NCI-H1694 (cell line): ENCODE data around the gene SLAMF9.

ENCODE experiments used
- DNase-seq: peaks from one replicate; lab custom pipeline; 2025; lab: John Stamatoyannopoulos, UW

SLAMF9 gene

GRCh38 chr1:159945483-159946241, 8.4 kb downstream of the SLAMF9 start, which contains the start of gene IGSF9:
IGSF9 (minus strand) TSS chr1:159945613; CDS start chr1:159943454, 2,159 bp downstream.
- peak; percentile 84 for DNase-seq

- no peak for DNase-seq
Measured at GRCh38 chr1:159944623-159945455, 9.2 kb downstream of the SLAMF9 start.

- peak; percentile 33 for DNase-seq
Measured at GRCh38 chr1:159943908-159944622, 10.0 kb downstream of the SLAMF9 start.

GRCh38 chr1:159943278-159943640, 10.8 kb downstream of the SLAMF9 start:
- no peak for DNase-seq

- no peak for DNase-seq
Measured at GRCh38 chr1:159942632-159943277, 11.3 kb downstream of the SLAMF9 start.

- DNase-seq: no peak
Measured at GRCh38 chr1:159941591-159942560, 12.2 kb downstream of the SLAMF9 start.

GRCh38 chr1:159941141-159941540, 12.9 kb downstream of the SLAMF9 start:
- DNase-seq: no peak

GRCh38 chr1:159940006-159940620, 13.9 kb downstream of the SLAMF9 start:
- DNase-seq: no peak

- no peak for DNase-seq
Measured at GRCh38 chr1:159939678-159940002, 14.4 kb downstream of the SLAMF9 start.

GRCh38 chr1:159938905-159939677, 14.9 kb downstream of the SLAMF9 start:
- DNase-seq: no peak

GRCh38 chr1:159938211-159938852, 15.7 kb downstream of the SLAMF9 start:
- no peak for DNase-seq

- DNase-seq: no peak
Measured at GRCh38 chr1:159937054-159937750, 16.8 kb downstream of the SLAMF9 start.

- peak; percentile 57 for DNase-seq
Measured at GRCh38 chr1:159936273-159936904, 17.6 kb downstream of the SLAMF9 start.

GRCh38 chr1:159935719-159936272, 18.2 kb downstream of the SLAMF9 start:
- no peak for DNase-seq

GRCh38 chr1:159935305-159935704, 18.7 kb downstream of the SLAMF9 start:
- no peak for DNase-seq

GRCh38 chr1:159934136-159935039, 19.6 kb downstream of the SLAMF9 start:
- no peak for DNase-seq

- DNase-seq: no peak
Measured at GRCh38 chr1:159933347-159933746, 20.7 kb downstream of the SLAMF9 start.
